ENCODE results near the gene WT1.

The WT1 gene

DNA sequence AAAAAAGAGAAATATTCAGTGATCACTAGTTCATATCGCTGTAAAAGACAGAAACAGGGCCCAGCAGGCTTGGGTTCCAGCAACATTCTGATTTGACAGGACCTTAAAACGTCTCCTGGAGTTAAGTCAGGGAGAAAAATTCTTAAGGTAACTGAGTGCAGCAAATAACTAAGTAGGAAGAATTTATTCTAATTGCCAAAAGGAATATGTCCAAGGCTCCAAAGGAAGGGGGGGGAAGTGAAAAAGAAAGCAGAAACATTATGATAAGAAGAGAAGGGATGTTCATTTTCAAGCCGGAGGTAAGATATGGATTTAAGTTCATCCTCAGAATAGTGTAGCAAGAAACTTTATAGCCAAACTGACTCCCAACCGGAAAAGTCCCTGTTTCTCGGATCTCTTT lies 90.4 kb downstream of the WT1 start:
- Mint-ChIP-seq H3K27ac (no peak overlapping the region), H3K4me1 (peaks cover 9% of the 10 kb centered on the region), H3K9me3 (no peaks in the 10 kb centered on the region), H3K27me3 (peaks cover 4% of the 10 kb centered on the region), H3K36me3 (no peaks in the 10 kb centered on the region), H3K4me3 (no peak overlapping the region)

- H3K9me3 Mint-ChIP-seq: no peaks in the 10 kb centered on the region
- H3K27me3 Mint-ChIP-seq: peaks cover 6% of the 10 kb centered on the region
- no peaks in the 10 kb centered on the region for H3K36me3 Mint-ChIP-seq
- no peak overlapping the region for H3K27ac Mint-ChIP-seq
- H3K4me3 Mint-ChIP-seq: no peak overlapping the region
- H3K4me1 Mint-ChIP-seq: peaks cover 9% of the 10 kb centered on the region
Measured at GRCh38 chr11:32343325-32344008, 91.9 kb downstream of the WT1 start.

DNA sequence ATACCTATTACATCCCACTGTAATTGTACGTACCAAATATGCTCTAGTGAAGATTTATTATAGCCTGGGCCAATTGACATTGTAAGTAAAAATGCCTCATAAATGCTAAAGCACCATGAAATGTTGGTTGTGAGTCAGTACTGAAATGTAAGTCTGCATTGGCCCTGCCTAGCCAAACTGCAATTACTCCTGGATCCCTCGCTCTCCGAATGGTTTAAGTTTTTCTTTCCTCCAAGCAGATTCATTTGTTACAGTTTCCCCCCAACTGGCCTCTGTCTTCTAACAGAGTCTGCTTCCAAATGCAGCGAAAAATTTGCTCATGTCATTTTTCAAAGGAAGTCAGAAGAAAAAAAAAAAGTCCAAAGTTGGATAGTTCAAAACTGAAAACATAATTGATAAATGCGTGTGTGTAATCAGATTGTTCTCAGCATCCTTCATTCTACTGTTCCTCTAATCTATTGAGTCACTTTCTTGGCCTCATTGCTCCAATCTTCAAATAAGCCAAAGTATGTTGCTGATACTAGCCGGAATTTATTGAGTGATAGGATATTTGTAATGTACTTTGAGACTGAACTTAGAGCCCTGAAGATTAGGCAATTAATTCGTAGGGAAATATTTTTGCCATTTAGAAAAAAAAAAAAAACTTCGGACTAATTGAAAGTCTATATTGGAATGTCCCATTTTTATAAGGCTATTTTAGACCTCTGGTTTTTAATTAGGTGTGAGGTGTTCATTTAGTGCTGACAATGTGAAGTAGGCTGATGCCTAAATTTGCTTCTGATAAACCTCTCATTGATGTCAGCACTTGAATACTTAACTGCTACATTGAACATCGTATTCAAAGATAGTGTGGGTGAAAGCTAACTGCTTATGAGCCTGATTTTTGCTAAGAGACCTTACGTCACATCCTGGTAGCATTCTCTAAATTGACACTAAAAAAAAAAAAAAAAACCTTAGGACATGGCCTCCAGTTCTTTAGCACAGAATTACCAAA lies 93.4 kb downstream of the WT1 start:
- Mint-ChIP-seq H3K4me1 (peaks cover 9% of the 10 kb centered on the region), H3K27ac (no peak overlapping the region), H3K4me3 (no peak overlapping the region), H3K9me3 (no peaks in the 10 kb centered on the region), H3K27me3 (peaks cover 8% of the 10 kb centered on the region), H3K36me3 (no peaks in the 10 kb centered on the region)

DNA sequence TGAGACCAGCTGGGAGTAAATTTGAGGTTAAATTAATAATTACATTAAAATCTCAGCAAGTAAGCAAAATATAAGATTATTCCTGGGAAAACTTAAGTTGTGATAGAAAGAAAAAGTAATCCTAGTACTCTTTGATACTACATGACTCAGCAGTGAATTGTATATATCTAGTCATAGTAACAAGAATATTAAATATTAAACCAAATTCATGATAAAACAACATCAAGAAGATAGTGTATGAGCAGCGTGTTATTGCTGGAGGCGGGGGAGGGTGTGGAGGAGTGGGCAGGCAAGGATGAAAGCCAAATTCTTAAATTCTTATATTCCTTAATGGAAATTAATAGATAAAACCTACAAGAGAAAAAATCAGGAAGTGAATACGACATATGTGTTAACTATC lies 95.2 kb downstream of the WT1 start:
- no peaks in the 10 kb centered on the region for H3K36me3 Mint-ChIP-seq
- H3K4me1 Mint-ChIP-seq: peaks cover 9% of the 10 kb centered on the region
- H3K27ac Mint-ChIP-seq: no peak overlapping the region

More for the DNA sequence above, 95.2 kb downstream of the WT1 start:
- Mint-ChIP-seq H3K27me3 (peaks cover 13% of the 10 kb centered on the region), H3K9me3 (no peaks in the 10 kb centered on the region), H3K4me3 (no peak overlapping the region)

Measured in activated naive CD4-positive, alpha-beta T cell treated with anti-CD3 and anti-CD28 coated beads, Interleukin-2, amount 50 U/mL, for 24 hours (primary cell).